ENCODE results near the gene UQCR11.

Gene UQCR11

DNA sequence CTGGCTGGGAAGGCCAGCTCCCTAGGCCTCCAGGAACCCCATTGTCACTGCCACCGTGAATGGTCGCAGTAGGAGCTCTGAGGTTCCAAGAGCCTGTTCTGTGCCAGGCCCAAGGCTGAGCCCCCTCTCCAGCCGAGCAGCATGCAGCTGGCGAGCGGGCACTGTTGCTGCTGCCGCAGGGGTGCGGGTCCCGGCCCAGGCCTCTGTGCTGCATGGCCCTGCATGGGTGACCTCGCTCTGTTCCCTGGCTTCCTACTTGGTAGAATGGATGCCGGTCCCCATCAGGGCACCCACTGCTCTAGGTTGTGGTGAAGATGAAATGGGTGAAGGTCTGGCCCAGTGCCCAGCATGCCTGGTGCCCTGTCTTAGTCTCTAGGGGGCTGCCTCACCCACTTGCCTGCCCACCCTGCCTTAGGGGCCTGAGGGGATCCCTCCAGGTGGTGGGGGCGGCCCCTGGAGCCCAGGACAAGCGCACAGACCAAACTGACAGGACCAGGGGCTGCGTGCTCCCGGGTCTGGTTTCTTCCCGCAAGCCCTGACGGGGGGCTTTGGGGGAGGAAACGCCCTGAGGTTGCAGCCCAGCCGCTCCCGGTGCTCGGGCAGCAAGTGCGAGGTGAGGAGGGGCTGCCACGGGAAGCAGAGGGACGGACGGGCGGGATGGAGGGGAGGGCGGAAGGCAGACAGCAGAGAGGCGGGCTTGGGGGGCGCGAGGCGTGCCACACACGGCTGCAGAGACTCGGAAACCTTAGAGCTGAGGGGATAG is 8.7 kb upstream of the UQCR11 start:
- DNase-seq: no peak

- no peak for DNase-seq
Measured at GRCh38 chr19:1613146-1613545, 7.9 kb upstream of the UQCR11 start.

DNA sequence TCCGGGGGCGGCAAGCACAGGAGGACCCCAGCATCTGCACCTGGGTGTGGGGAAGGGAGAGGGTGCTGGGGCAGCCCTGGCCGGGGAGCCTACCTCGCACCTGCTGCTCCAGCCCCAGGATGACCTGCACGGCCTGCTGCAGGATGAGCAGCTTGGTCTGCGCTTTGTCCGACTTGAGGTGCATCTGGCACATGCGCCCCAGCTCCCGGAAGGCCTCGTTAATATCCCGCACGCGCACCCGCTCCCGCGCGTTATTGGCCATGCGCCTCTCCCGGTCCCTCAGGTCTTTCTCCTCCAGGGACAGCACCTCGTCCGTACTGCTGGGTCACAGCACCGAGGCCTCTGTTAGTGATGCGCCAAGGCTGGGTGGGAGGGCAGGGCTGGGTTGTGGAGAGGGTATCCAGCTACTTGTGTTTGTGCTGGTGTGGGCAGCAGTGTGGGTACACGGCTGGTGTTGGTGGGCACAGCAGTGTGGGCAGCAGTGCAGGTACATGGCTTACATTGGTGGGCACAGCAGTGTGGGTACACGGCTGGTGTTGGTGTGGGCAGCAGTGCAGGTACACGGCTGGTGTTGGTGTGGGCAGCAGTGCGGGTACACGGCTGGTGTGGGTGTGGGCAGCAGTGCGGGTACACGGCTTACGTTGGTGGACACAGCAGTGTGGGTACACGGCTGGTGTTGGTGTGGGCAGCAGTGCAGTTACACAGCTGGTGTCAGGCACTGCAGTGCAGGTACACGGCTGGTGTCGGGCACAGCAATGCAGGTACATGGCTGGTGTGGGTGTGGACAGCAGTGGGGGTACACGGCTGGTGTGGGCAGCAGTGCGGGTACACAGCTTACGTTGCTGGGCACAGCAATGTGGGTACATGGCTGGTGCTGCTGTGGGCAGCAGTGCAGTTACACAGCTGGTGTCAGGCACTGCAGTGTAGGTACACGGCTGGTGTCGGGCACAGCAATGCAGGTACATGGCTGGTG is 7.1 kb upstream of the UQCR11 start:
- no peak for DNase-seq

DNA sequence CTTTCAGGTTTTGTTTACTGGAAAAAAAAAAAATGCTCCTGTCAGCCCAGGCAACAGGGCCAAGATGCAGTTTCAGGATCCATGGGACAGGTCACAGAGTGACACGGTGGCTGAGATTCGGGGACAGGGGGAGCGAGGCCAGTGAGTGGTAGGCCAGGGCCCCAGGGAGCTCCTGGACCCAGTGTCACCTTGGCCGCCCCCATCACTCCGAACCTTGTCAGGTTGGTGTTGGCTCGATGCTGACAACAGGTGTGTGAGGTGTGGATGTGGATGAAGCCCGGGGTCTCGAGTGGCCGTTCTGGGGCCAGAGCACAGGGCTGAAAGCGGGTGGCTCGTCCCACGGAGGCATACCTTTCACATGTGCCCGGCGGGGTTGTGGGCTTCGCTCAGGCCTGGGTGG is 6.1 kb upstream of the UQCR11 start:
- no peak for DNase-seq

DNA sequence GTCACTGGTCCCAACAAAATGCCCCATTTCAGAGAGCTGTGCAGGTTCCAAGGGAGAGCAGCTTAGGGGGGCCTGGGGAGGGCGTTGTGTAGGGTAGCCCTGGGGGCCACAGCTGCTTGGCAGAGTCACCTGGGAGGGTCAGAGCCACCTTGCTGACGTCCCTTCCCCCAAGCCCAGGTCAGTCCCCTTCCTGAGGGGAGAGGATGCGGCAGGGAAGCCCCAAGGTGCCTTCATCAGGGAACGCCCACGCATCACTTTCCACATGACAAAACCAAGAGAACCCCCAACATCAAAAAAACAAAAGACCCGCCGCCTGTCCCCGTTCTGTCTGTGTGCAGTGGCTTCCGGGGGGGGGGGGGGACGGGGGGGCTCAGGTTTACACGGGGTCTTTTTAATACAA is 5.3 kb upstream of the UQCR11 start:
- DNase-seq: no peak

DNA sequence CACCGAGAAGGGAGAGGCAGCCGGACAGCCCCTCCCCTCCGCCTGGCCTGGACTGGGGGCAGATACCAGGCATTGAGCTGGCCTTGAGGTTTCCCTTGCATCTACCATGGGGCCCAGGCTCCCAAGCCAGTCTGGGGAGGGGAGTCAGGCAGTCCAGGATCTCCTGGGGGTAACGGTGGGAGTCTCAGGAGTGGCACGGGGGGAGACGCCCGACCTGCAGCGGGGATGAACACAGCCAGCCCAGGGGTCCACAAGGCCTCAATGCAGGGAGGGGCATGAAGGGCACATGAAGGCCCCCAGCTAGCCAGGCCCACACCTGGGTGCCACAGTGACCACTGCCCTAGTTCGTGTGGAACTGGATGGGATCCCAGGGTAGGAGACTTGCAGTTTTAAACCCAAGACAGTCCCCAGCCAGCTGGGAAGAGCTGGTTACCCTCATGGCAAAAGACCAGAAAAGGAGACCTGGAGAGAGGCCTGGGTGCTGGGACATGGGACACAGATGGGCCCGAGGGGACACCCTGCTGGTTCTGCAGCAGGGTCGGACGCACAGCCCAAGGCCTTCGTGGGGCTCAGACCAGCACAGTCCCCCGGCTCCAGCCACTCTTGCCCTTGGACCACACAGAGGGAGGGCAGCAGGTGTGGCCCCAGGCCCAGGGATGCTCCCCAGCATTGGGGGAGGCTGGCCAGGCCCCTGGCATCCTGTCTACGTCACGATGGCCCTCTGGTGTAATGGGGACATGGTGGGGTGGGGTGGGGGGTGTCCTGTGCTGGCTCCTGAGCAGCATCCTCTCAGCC is 4.6 kb upstream of the UQCR11 start:
- no peak for DNase-seq

DNA sequence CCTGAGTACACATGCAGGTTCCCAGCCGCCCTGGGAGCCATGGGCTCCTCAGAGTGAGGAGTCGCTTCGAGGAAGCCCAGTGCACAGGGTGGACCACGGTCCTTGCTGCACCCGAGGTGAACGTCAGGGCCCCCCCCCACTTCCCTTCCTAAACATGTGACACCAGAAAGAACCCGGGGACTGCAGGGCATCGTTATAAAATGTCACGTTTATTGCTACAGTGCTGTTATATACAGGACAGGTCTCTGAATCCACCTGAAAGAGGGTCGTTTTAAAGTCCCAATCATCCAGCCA is 3.8 kb upstream of the UQCR11 start:
- no peak for DNase-seq

DNA sequence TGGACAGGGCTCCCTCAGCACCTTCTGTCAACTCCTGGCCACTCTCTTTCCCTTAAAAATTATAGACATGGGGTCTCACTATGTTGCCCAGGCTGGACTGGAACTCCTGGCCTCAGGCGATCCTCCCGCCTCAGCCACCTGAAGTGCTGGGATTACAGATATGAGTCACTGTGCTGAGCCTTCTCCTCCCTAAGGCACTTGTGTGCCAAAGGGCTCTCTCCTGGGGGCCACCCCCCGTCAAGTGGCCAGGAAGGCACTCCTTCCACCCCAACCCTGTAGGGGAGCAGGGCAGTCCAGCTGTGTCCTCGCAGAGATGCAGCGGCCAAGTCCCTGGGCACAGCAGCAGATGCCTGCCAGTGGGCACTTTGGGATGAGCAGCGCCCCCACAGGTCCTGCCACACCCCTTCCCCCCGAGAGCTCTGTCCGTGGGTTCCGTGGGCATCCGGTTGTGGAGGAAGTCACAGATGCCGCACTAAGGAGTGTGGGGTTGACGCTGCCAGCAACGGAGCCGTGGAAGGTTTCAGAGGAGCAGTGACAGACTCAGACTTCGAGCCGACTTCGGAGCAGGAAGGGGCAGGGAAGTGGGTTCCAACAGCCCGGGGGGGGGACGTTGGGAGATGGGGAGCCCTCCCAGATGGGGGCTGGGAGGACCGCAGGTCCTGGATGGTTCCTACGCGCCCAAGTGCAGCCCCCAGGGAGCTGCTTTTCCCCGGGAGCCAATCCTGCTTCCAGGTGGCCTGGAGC is 3.3 kb upstream of the UQCR11 start:
- no peak for DNase-seq

DNA sequence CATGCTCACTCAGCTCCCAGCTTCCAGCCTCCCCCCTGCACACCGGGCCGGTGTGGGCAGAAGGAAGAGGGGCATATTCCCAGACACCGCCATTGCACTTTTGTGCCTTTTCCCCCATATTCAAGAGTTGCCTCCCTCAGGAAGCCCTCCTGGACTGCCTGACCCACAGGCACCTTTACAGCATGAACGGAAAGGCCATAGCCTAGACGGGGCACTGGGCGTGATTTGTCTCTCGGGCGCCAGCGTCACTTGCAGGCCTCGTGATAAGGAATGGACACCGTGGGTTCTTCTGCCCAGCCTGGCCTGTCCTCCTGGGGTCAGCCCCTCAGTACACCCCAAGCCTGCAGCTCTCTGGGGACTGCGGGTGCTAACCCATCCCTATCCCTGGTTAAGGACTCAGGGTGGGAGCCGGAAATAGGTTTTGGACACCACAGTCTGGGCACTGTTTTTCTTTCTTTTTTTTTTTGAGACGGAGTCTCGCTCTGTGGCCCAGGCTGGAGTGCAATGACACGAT is 933 bp upstream of the UQCR11 start:
- no peak for DNase-seq

DNA sequence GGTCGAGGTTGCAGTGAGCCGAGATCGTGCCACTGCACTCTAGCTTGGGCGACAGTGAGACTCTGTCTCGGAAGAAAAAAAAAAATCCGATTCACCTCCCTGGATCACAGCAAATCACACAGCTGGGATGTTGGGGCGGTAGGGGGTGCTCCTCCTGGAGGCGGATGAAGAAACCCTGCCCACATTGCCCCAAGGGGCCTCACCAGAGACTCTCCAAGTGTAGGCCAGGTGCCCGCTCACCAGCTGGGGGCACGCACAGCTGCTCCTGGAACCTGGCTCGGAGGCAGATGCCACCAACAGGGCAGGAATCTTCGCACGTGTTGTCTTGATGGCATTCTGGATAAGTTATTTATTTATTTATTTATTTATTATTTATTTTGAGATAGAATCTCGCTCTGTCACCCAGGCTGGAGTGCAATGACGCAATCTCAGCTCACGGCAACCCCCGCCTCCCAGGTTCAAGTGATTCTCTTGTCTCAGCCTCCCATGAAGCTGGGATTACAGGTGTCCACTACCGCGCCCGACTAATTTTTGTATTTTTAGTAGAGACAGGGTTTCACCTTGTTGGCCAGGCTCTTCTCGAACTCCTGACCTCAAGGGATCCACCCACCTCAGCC is 3.1 kb downstream of the UQCR11 start:
- DNase-seq: no peak

- no peak for DNase-seq
Measured at GRCh38 chr19:1601613-1602064, 3.6 kb downstream of the UQCR11 start.

DNA sequence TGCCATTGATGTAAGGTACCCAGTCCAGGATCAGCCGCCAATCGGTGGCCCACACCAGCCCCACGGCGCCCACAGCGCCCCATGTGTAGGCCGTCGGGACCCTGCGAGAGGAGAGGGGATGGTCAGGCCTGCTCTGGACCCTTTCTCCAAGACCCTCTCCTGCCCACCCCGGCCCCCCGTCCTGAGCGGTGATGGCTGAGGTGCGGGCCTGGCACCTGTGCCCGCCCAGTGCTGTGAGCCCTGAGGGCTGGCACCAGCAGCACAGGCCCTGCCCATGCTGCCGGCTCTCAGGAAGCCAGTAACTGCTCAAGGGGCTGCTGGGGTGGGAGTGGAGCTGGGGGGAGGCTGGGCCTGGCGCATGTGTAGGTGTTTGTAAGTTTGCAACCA is 5.8 kb downstream of the UQCR11 start:
- no peak for DNase-seq

- no peak for DNase-seq
Measured at GRCh38 chr19:1598777-1599459, 6.3 kb downstream of the UQCR11 start.

DNA sequence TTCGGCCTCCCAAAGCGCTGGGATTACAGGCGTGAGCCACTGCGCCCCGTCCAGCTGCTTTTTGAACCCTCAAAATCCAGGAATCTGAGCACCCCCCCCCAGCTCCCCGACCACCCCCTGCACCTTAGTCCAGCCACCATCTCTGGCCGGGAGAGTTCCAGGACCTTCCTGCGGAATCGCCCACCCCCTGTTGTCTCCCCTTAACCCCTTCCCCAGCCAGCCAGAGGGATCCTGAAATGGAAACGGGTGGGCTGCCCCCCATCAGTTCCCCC is 11.8 kb downstream of the UQCR11 start:
- DNase-seq: no peak

DNA sequence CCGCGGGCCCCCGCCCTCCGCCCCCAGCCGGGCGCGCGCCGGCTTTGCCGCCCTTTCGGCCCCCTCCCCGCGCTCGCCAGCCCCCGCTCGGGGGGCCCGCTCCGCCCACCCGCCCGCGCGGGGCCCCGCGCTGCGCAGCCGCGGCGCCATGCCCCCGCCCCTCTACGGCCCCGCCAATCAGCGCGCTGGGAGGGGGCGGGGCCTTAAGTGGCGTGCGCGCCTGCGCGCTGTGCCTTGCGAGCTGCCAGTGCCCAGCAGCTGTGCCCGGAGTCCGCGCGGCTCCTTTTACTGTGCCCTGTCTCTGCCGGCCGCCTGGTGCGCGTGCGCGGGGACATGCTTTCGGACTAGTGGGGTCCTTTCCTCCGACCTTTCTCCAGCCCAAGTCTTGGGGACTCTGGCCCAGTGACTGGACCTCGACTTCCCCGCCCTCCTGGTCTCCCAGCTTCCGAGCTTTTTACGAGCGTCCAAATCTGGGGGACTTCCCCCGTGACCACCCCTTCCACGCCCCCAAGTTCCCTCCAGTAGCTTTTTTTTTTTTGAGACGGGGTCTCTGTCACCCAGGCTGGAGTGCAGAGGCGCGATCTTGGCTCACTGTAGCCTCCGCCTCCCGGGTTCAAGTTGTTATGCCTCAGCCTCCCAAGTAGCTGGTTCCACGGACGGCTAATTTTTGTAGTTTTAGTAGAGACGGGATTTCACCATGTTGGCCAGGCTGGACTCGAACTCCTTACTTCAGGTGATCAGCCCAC is 12.3 kb downstream of the UQCR11 start, which contains the start of gene MBD3:
Gene MBD3 (minus strand): TSS at position 111 of the 746 bp plus-strand sequence. CDS start 234 bp downstream, outside the sequence.
- peak; percentile 91 for DNase-seq

GRCh38 chr19:1592024-1592754 is 13.1 kb downstream of the UQCR11 start:
- peak; percentile 76 for DNase-seq

DNA sequence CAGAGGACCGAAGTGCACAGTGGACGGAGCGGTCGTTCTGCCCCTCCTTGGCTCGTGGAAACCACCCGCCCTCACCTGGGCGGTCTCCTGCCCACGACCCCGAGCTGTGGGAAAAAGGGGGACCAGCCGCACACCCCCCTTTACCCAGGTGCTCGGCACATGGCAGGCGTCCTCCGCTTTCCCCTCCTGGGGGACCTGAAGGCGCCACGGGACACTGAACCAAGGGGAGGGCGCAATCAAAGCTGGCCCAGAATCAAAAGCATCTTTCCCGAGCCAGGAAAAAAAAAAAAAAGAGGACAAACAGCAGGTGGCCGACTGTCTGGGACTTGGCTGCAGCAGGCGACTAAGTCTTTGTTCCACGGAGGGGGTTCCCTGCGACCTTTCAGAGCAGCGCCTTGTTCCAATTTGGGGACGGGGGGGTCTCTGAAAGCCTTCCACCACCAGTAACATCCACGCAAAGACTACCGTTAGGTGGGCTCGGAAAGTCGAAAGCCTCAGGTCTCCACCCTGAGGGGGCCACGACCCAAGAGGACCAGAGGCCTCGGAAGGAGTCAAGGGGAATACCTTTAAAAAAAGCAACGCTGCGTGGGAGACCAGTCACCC is 13.7 kb downstream of the UQCR11 start:
- peak; percentile 40 for DNase-seq

DNA sequence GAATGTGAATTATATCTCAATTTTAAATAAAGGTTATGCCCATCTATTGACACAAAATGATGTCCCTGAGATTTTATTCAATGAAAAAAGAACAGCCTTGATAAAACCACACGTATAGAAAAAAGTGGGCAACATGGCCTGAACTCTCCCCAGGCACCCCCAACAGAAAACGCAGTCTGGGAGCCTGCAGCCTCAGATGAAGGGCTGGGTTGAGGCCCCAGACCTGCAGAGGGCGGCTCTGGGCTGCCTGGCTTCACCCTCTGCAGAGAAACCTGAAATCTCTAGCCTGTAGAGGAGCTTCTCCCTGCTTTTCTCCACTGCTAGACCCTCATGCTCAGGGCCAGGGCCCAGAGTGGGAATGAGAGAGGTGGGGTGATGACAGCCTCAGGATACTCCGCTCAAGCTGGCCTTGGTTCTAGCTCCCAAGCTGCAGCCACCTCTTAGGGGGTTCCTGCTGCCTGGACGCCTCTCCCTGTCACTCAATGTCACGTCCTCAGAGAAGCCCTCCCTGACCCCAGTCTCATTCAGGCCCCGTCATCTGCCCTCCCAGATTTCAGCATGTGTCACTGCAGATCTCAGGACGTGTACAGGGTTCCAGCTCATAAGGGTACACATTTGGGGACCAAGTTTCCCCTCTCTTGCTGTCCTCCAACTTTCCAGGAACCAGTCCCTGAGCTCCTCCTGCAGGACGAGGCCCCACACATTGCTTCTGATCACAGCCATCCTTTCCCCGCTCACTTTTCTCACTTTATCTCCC is 14.4 kb downstream of the UQCR11 start:
- DNase-seq: peak; percentile 8

DNA sequence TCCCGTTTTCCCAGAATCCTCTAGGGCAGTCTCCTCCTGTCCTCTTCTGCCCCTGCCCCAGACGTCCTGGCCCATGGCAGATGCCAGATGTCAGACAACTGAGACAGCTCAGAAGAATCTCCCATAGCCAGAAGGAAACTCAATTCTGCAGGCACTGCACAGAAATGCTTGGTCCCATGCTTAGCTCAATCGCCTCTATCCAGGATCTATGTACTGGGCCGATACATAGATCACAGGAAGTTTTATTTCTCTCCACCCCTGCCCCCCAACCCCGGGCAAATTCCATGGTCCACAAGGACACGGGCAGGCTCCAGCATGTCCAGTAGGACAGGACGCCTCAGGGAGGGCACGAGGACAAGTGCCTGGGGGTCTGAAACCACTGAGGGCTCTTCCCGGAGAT is 17.4 kb downstream of the UQCR11 start:
- no peak for DNase-seq
